ENCODE measurements around the gene HAL. TPM values are rescaled to one million over a fixed set of nuclear protein-coding genes. Genes with fewer than 3 reads are reported as not detected.
A peak's percentile ranks its signal among the peaks of the same experiment; 100 is the strongest.

HAL gene
- 0.09 TPM in 1 of 2 replicates, not detected in the other for total RNA-seq (2014; rRNA removed; shearing (Covaris generic))

GRCh38 chr12:95996034-95996658 is at the start of gene HAL:
HAL (minus strand) TSS chr12:95996344; CDS start chr12:95995910, 434 bp downstream.
- no peak for DNase-seq (ENCODE audit: low read depth)

GRCh38 chr12:96045566-96045965 is 49.4 kb upstream of the HAL start:
- DNase-seq (ENCODE audit: low read depth), result no peak

GRCh38 chr12:96044943-96045290 is 48.8 kb upstream of the HAL start:
- no peak for DNase-seq (ENCODE audit: low read depth)

- DNase-seq (ENCODE audit: low read depth), result peak; percentile 36
Observed at GRCh38 chr12:96044017-96044942, 48.1 kb upstream of the HAL start.

- no peak for DNase-seq (ENCODE audit: low read depth)
Observed at GRCh38 chr12:96041181-96041580, 45.0 kb upstream of the HAL start.

- DNase-seq (ENCODE audit: low read depth), result no peak
Observed at GRCh38 chr12:96040305-96041133, 44.4 kb upstream of the HAL start.

GRCh38 chr12:96039516-96039915 is 43.4 kb upstream of the HAL start:
- no peak for DNase-seq (ENCODE audit: low read depth)

GRCh38 chr12:96036765-96037455 is 40.8 kb upstream of the HAL start:
- DNase-seq (ENCODE audit: low read depth), result peak; percentile 22

GRCh38 chr12:96035283-96036236 is 39.4 kb upstream of the HAL start, which contains the start of gene LTA4H:
LTA4H (minus strand) TSS chr12:96035587; CDS start chr12:96035519, 68 bp downstream.
- peak; percentile 99 for DNase-seq (ENCODE audit: low read depth)

GRCh38 chr12:96034621-96035282 is 38.6 kb upstream of the HAL start:
- DNase-seq (ENCODE audit: low read depth), result peak; percentile 34

GRCh38 chr12:96033549-96034389 is 37.6 kb upstream of the HAL start:
- DNase-seq (ENCODE audit: low read depth), result no peak

GRCh38 chr12:96029826-96030225 is 33.7 kb upstream of the HAL start:
- DNase-seq (ENCODE audit: low read depth), result no peak

- no peak for DNase-seq (ENCODE audit: low read depth)
Observed at GRCh38 chr12:96028538-96028937, 32.4 kb upstream of the HAL start.

- DNase-seq (ENCODE audit: low read depth), result no peak
Observed at GRCh38 chr12:96026331-96026730, 30.2 kb upstream of the HAL start.

- DNase-seq (ENCODE audit: low read depth), result no peak
Observed at GRCh38 chr12:96025518-96025917, 29.4 kb upstream of the HAL start.

GRCh38 chr12:96020314-96021003 is 24.3 kb upstream of the HAL start:
- no peak for DNase-seq (ENCODE audit: low read depth)

GRCh38 chr12:96015672-96016071 is 19.5 kb upstream of the HAL start:
- DNase-seq (ENCODE audit: low read depth), result peak; percentile 12

GRCh38 chr12:96014943-96015599 is 18.9 kb upstream of the HAL start:
- no peak for DNase-seq (ENCODE audit: low read depth)

Measured in Daoy (cell line).